WTC11 (cell line): ENCODE results near the gene TGM1. TPM values are rescaled to one million over a fixed set of nuclear protein-coding genes. Genes with fewer than 3 reads are reported as not detected.

Source experiments
- ATAC-seq: fragments of 200-7000 bp; cut with Tn5 transposase; 2 replicates; pipeline ENCODE4 v1.10.0; 2021; ENCODE audit warnings: mild to moderate bottlenecking, moderate library complexity
- CTCF ChIA-PET: fragments of 300-600 bp; sonication (Branson Sonifier 250); formaldehyde crosslinking; loops from one replicate; lab custom pipeline; 2021; ENCODE audit warnings: antibody characterized with exemption; lab: Charles Lee
- POLR2A ChIA-PET: fragments of 350-600 bp; sonication (Branson Sonifier 250); formaldehyde crosslinking; loops from one replicate; lab custom pipeline; 2021; ENCODE audit warnings: antibody characterized with exemption; lab: Charles Lee
- DNase-seq: peaks from one replicate; pipeline ENCODE4 v3.0.0; 2021; ENCODE audit warnings: low spot score
- H3K27ac Mint-ChIP-seq: 2 replicates; pipeline ENCODE4 v1.8.0; 2021; ENCODE audit warnings: mixed read lengths
- H3K27me3 Mint-ChIP-seq: 2 replicates; pipeline ENCODE4 v1.8.0; 2021; ENCODE audit warnings: low read depth, mild to moderate bottlenecking, moderate library complexity, mixed read lengths
- H3K36me3 Mint-ChIP-seq: 2 replicates; pipeline ENCODE4 v1.8.0; 2021; ENCODE audit warnings: mixed read lengths
- H3K4me1 Mint-ChIP-seq: 2 replicates; pipeline ENCODE4 v1.8.0; 2022; ENCODE audit warnings: mixed read lengths
- H3K4me3 Mint-ChIP-seq: 2 replicates; pipeline ENCODE4 v1.8.0; 2021; ENCODE audit warnings: mild to moderate bottlenecking, moderate library complexity, mixed read lengths
- H3K9me3 Mint-ChIP-seq: 2 replicates; pipeline ENCODE4 v1.8.0; 2021; ENCODE audit warnings: mixed read lengths
- ARID4B ChIP-seq: sonication (generic); formaldehyde crosslinking; IDR thresholded peaks from 2 replicates; pipeline ENCODE4 v1.8.0; 2023; ENCODE audit warnings: missing genetic modification reagents, mild to moderate bottlenecking, borderline replicate concordance
- ATF2 ChIP-seq: sonication (generic); formaldehyde crosslinking; IDR thresholded peaks from 2 replicates; pipeline ENCODE4 v1.8.1; 2022; ENCODE audit warnings: low read depth, missing genetic modification reagents, borderline replicate concordance
- CREB1 ChIP-seq: sonication (generic); formaldehyde crosslinking; IDR thresholded peaks from 2 replicates; pipeline ENCODE4 v1.8.0; 2023; ENCODE audit warnings: mild to moderate bottlenecking, missing genetic modification reagents
- E2F5 ChIP-seq: sonication (generic); formaldehyde crosslinking; IDR thresholded peaks from 2 replicates; pipeline ENCODE4 v1.8.1; 2022; ENCODE audit warnings: mild to moderate bottlenecking, moderate library complexity, missing genetic modification reagents
- ESRRA ChIP-seq: sonication (generic); formaldehyde crosslinking; IDR thresholded peaks from 2 replicates; pipeline ENCODE4 v1.8.1; 2022; ENCODE audit warnings: mild to moderate bottlenecking, missing genetic modification reagents, borderline replicate concordance
- ETV6 ChIP-seq: sonication (generic); formaldehyde crosslinking; IDR thresholded peaks from 2 replicates; pipeline ENCODE4 v1.8.1; 2022; ENCODE audit warnings: mild to moderate bottlenecking, missing genetic modification reagents
- FOXP1 ChIP-seq: sonication (generic); formaldehyde crosslinking; IDR thresholded peaks from 2 replicates; pipeline ENCODE4 v1.8.0; 2022; ENCODE audit warnings: missing genetic modification reagents, mild to moderate bottlenecking, moderate library complexity, borderline replicate concordance
- FOXP4 ChIP-seq: sonication (generic); formaldehyde crosslinking; IDR thresholded peaks from 2 replicates; pipeline ENCODE4 v1.8.0; 2022; ENCODE audit warnings: mild to moderate bottlenecking, missing genetic modification reagents
- GABPB1 ChIP-seq: sonication (generic); formaldehyde crosslinking; IDR thresholded peaks from 2 replicates; pipeline ENCODE4 v1.8.1; 2023; ENCODE audit warnings: mild to moderate bottlenecking, missing genetic modification reagents
- MAX ChIP-seq: sonication (generic); formaldehyde crosslinking; IDR thresholded peaks from 2 replicates; pipeline ENCODE4 v1.8.0; 2022; ENCODE audit warnings: mild to moderate bottlenecking, missing genetic modification reagents
- NFE2L1 ChIP-seq: sonication (generic); formaldehyde crosslinking; IDR thresholded peaks from 2 replicates; pipeline ENCODE4 v1.8.1; 2023; ENCODE audit warnings: missing genetic modification reagents
- SMAD4 ChIP-seq: sonication (generic); formaldehyde crosslinking; IDR thresholded peaks from 2 replicates; pipeline ENCODE4 v1.8.0; 2022; ENCODE audit warnings: mild to moderate bottlenecking, missing genetic modification reagents
- SP1 ChIP-seq: sonication (generic); formaldehyde crosslinking; conservative IDR thresholded peaks from 2 replicates; pipeline ENCODE4 v1.8.1; 2022; ENCODE audit warnings: missing genetic modification reagents
- TEAD1 ChIP-seq: sonication (generic); formaldehyde crosslinking; IDR thresholded peaks from 2 replicates; pipeline ENCODE4 v1.8.0; 2022; ENCODE audit warnings: mild to moderate bottlenecking, missing genetic modification reagents
- USF1 ChIP-seq: sonication (generic); formaldehyde crosslinking; IDR thresholded peaks from 2 replicates; pipeline ENCODE4 v1.8.0; 2022; ENCODE audit warnings: mild to moderate bottlenecking, missing genetic modification reagents
- ZNF416 ChIP-seq: fragments of 250-450 bp; sonication (Bioruptor Pico); IDR thresholded peaks from 2 replicates; pipeline ENCODE4 v1.9.0; 2021; ENCODE audit warnings: mild to moderate bottlenecking, inconsistent platforms
- ZNF425 ChIP-seq: fragments of 250-450 bp; sonication (Bioruptor Pico); conservative IDR thresholded peaks from 2 replicates; pipeline ENCODE4 v1.9.0; 2021; ENCODE audit warnings: mild to moderate bottlenecking
- total RNA-seq: library from RNA; stranded (reverse); gene quantifications from 3 replicates; pipeline ENCODE4 v1.2.3, GENCODE V29; 2021

The TGM1 gene
- total RNA-seq, 1 experiment from 2014 or later: 5.2 TPM

GRCh38 chr14:24300326-24300980, 37.5 kb upstream of the TGM1 start:
- H3K27me3 Mint-ChIP-seq: 0 out of 2 replicates have a peak, but pooled peaks cover 3% of the 10 kb centered on the region
- DNase-seq: no peak
- H3K36me3 Mint-ChIP-seq: peaks cover 38% of the 10 kb centered on the region
- ATAC-seq: no peak
- ChIA-PET POLR2A (interaction anchor here (0.5 to 3.6 kb wide), 7 partner anchors 8 to 131 kb away, joined by 3 to 20 read pairs (median 8); partner anchors contain the start of genes CIDEB, LTB4R2, RABGGTA and TINF2), CTCF (interaction anchor here (0.6 to 8.2 kb wide), 17 partner anchors 7 to 242 kb away, joined by 3 to 165 read pairs (median 12); partner anchors contain the start of genes CHMP4A, CIDEB, IRF9 and LTB4R)
- H3K27ac Mint-ChIP-seq: no peak overlapping the region; the same call in 1 of the 2 replicates
- H3K4me1 Mint-ChIP-seq: peaks cover 19% of the 10 kb centered on the region
- no peaks in the 10 kb centered on the region for H3K9me3 Mint-ChIP-seq
- H3K4me3 Mint-ChIP-seq: peak overlapping the region; percentile 91
- no peak for TF ChIP-seq NFE2L1 (CRISPR knock-in tag)
- TF ChIP-seq SMAD4 (CRISPR knock-in tag): no peak
- no peak for TF ChIP-seq ESRRA (CRISPR knock-in tag)
- TF ChIP-seq GABPB1: no peak

- ATAC-seq (peak; percentile 83), DNase-seq (peak; percentile 94)
- Mint-ChIP-seq H3K4me1 (peaks cover 19% of the 10 kb centered on the region), H3K27me3 (0 out of 2 replicates have a peak, but pooled peaks cover 3% of the 10 kb centered on the region), H3K36me3 (peaks cover 29% of the 10 kb centered on the region), H3K9me3 (no peaks in the 10 kb centered on the region), H3K27ac (peak within 1 kb of the TSS; percentile 89), H3K4me3 (peak within 1 kb of the TSS; percentile 91)
- CTCF ChIA-PET: interaction anchor here (0.6 to 8.2 kb wide), 21 partner anchors 8 to 241 kb away, joined by 3 to 165 read pairs (median 8); partner anchors contain the start of genes CHMP4A, CIDEB, IRF9 and KHNYN
- POLR2A ChIA-PET: interaction anchor here (0.5 to 3.6 kb wide), 9 partner anchors 9 to 761 kb away, joined by 3 to 20 read pairs (median 4); partner anchors contain the start of genes CIDEB, LTB4R2, RABGGTA and TINF2
- peak; percentile 89 for TF ChIP-seq CREB1 (CRISPR knock-in tag)
- peak; percentile 44; the same call in 1 of the 2 replicates for TF ChIP-seq TEAD1 (CRISPR knock-in tag)
- no peak for TF ChIP-seq ZNF416
- TF ChIP-seq ETV6 (CRISPR knock-in tag): 0 out of 2 replicates have a peak, but pooled peaks have one; percentile 9
- peak; percentile 88 for TF ChIP-seq SP1 (CRISPR knock-in tag)
- TF ChIP-seq FOXP1 (CRISPR knock-in tag): no peak
- TF ChIP-seq ARID4B (CRISPR knock-in tag): peak; percentile 83; the same call in 1 of the 2 replicates
- TF ChIP-seq ZNF425: no peak
- no peak for TF ChIP-seq ATF2 (CRISPR knock-in tag)
- TF ChIP-seq FOXP4: peak; percentile 57; the same call in 1 of the 2 replicates
- TF ChIP-seq MAX (CRISPR knock-in tag): peak; percentile 71
- TF ChIP-seq E2F5 (CRISPR knock-in tag): peak; percentile 60
- peak; percentile 47; the same call in 1 of the 2 replicates for TF ChIP-seq USF1 (CRISPR knock-in tag)
Observed at GRCh38 chr14:24299255-24300191, 36.5 kb upstream of the TGM1 start, which contains the start of the genes DHRS1 and NOP9. TSS of gene DHRS1 (minus strand) at chr14:24299780. CDS start at chr14:24299106, 674 bp downstream. TSS of gene NOP9 (plus strand) at chr14:24299850. CDS start at chr14:24299955, 105 bp downstream.
